Suprapubic skin (tissue), 4 donors: Measurements from ENCODE around the gene PPP2R1B. TPM values are rescaled to one million over a fixed set of nuclear protein-coding genes. Genes with fewer than 3 reads are reported as not detected.

Source experiments
- DNase-seq, 2 donors: peaks; one replicate each; pipeline ENCODE4 v3.0.0-alpha.2; 2019; ENCODE audit warnings: low spot score in 2 of 2
- H3K27ac ChIP-seq: fragments of 200-600 bp; sonication (generic); one replicate; pipeline ENCODE4 v1.5.1; 2019
- H3K27me3 ChIP-seq: fragments of 200-600 bp; sonication (generic); one replicate; pipeline ENCODE4 v1.5.1; 2019
- H3K36me3 ChIP-seq: fragments of 200-600 bp; sonication (generic); one replicate; pipeline ENCODE4 v1.5.1; 2019
- H3K4me1 ChIP-seq: fragments of 200-600 bp; sonication (generic); one replicate; pipeline ENCODE4 v1.5.1; 2019
- H3K4me3 ChIP-seq: fragments of 200-600 bp; sonication (generic); one replicate; pipeline ENCODE4 v1.5.1; 2019; ENCODE audit warnings: mild to moderate bottlenecking
- H3K9me3 ChIP-seq: fragments of 200-600 bp; sonication (generic); one replicate; pipeline ENCODE4 v1.5.1; 2019
- CTCF ChIP-seq, 2 donors: fragments of 200-600 bp in 1 of 2; fragments of 450-650 bp in 1 of 2; sonication (generic) in 1 of 2; IDR thresholded peaks; one replicate each; pipeline ENCODE4 v1.5.1; 2016 to 2019; ENCODE audit warnings: antibody characterized with exemption in 2 of 2, mild to moderate bottlenecking in 1 of 2, moderate library complexity in 1 of 2
- EP300 ChIP-seq: sonication (generic); formaldehyde crosslinking; IDR thresholded peaks from one replicate; pipeline ENCODE4 v1.6.1; 2017; ENCODE audit warnings: antibody characterized with exemption
- POLR2A ChIP-seq, 2 donors: fragments of 450-650 bp; IDR thresholded peaks; one replicate each; pipeline ENCODE4 v1.6.1; 2017; ENCODE audit warnings: antibody characterized with exemption in 2 of 2, mild to moderate bottlenecking in 2 of 2, moderate library complexity in 2 of 2
- POLR2AphosphoS5 ChIP-seq, 3 donors: sonication (generic); formaldehyde crosslinking; IDR thresholded peaks; one replicate each; pipeline ENCODE4 v1.6.1; 2017; ENCODE audit warnings: antibody characterized with exemption in 3 of 3
- WGBS: methylation state at CpG from one replicate; pipeline ENCODE4 v1.1.5; 2018; 5-methylcytosine and 5-hydroxymethylcytosine counted together
- total RNA-seq, 4 donors: library from RNA; depleted of rRNA; stranded (reverse); fragments of >200 nt; gene quantifications; one replicate each; pipeline ENCODE4 v1.1.0, GENCODE V29; 2016

Gene PPP2R1B
- total RNA-seq, 4 donors from 2014 or later = 27.9 to 39.8 (median 31.8) TPM

GRCh38 chr11:111698852-111699559 lies 67.2 kb downstream of the PPP2R1B start:
- Histone ChIP-seq H3K4me3 (no peak overlapping the region), H3K27ac (no peak overlapping the region), H3K27me3 (no peaks in the 10 kb centered on the region), H3K36me3 (peaks cover 26% of the 10 kb centered on the region), H3K9me3 (no peaks in the 10 kb centered on the region), H3K4me1 (peaks cover 11% of the 10 kb centered on the region)
- no peak for DNase-seq
- TF ChIP-seq POLR2AphosphoS5 (IDR thresholded peaks at IDR 0.05) = no peak
- no peak for TF ChIP-seq POLR2A (IDR thresholded peaks at IDR 0.05)
- TF ChIP-seq EP300 = no peak
- TF ChIP-seq CTCF (IDR thresholded peaks at IDR 0.05) = no peak
- 95% methylated on average over 3 of the region's 3 CpGs for WGBS

GRCh38 chr11:111697933-111698371 lies 68.2 kb downstream of the PPP2R1B start:
- Histone ChIP-seq H3K27ac (no peak overlapping the region), H3K36me3 (peaks cover 16% of the 10 kb centered on the region), H3K4me3 (no peak overlapping the region), H3K4me1 (peaks cover 11% of the 10 kb centered on the region), H3K9me3 (no peaks in the 10 kb centered on the region), H3K27me3 (no peaks in the 10 kb centered on the region)
- no peak for DNase-seq
- TF ChIP-seq POLR2A (IDR thresholded peaks at IDR 0.05) (no peak), CTCF (IDR thresholded peaks at IDR 0.05) (no peak), POLR2AphosphoS5 (IDR thresholded peaks at IDR 0.05) (no peak), EP300 (no peak)
- WGBS = 88% methylated on average over 1 of the region's 1 CpG

- Histone ChIP-seq H3K36me3 (peaks cover 4% of the 10 kb centered on the region), H3K27me3 (no peaks in the 10 kb centered on the region), H3K27ac (no peak overlapping the region), H3K4me3 (no peak overlapping the region), H3K9me3 (no peaks in the 10 kb centered on the region), H3K4me1 (peaks cover 11% of the 10 kb centered on the region)
- no peak for DNase-seq
- 72% methylated on average over 1 of the region's 1 CpG for WGBS
- no peak for TF ChIP-seq EP300
- TF ChIP-seq POLR2AphosphoS5 (IDR thresholded peaks at IDR 0.05) = no peak
Measured at GRCh38 chr11:111696556-111696955, 69.6 kb downstream of the PPP2R1B start.

- H3K4me1 ChIP-seq = peaks cover 11% of the 10 kb centered on the region
- H3K4me3 ChIP-seq = no peak overlapping the region
- TF ChIP-seq POLR2A (IDR thresholded peaks at IDR 0.05) (no peak), EP300 (no peak), CTCF (IDR thresholded peaks at IDR 0.05) (no peak), POLR2AphosphoS5 (IDR thresholded peaks at IDR 0.05) (no peak)
- peak overlapping the region; percentile 15 for H3K27ac ChIP-seq
- H3K9me3 ChIP-seq = no peaks in the 10 kb centered on the region
- H3K27me3 ChIP-seq = no peaks in the 10 kb centered on the region
- H3K36me3 ChIP-seq = no peaks in the 10 kb centered on the region
- DNase-seq = no peak
- 57% methylated on average over 4 of the region's 4 CpGs for WGBS
Measured at GRCh38 chr11:111694851-111695250, 71.3 kb downstream of the PPP2R1B start.

GRCh38 chr11:111693224-111693937 lies 72.8 kb downstream of the PPP2R1B start:
- Histone ChIP-seq H3K4me1 (peaks cover 11% of the 10 kb centered on the region), H3K4me3 (no peak overlapping the region), H3K27me3 (no peaks in the 10 kb centered on the region), H3K9me3 (no peaks in the 10 kb centered on the region), H3K36me3 (peaks cover 10% of the 10 kb centered on the region), H3K27ac (no peak overlapping the region)
- 93% methylated on average over 6 of the region's 6 CpGs for WGBS
- no peak for TF ChIP-seq EP300
- TF ChIP-seq POLR2A (IDR thresholded peaks at IDR 0.05) = no peak
- no peak for TF ChIP-seq CTCF (IDR thresholded peaks at IDR 0.05)
- no peak for TF ChIP-seq POLR2AphosphoS5 (IDR thresholded peaks at IDR 0.05)
- DNase-seq = no peak
